ENCODE data around the gene BRAP.
"Not testable (repeated sequence)": the region's sequence is repeated elsewhere in the genome, so short reads cannot be mapped to it uniquely, and the experiment has no call there.

Gene BRAP, protein sequence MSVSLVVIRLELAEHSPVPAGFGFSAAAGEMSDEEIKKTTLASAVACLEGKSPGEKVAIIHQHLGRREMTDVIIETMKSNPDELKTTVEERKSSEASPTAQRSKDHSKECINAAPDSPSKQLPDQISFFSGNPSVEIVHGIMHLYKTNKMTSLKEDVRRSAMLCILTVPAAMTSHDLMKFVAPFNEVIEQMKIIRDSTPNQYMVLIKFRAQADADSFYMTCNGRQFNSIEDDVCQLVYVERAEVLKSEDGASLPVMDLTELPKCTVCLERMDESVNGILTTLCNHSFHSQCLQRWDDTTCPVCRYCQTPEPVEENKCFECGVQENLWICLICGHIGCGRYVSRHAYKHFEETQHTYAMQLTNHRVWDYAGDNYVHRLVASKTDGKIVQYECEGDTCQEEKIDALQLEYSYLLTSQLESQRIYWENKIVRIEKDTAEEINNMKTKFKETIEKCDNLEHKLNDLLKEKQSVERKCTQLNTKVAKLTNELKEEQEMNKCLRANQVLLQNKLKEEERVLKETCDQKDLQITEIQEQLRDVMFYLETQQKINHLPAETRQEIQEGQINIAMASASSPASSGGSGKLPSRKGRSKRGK

GRCh38 chr12:111685811-111686573 lies at the start of gene BRAP, which contains the start of gene ACAD10:
Gene BRAP (minus strand): TSS chr12:111685956. CDS start chr12:111685792, 164 bp downstream.
Gene ACAD10 (plus strand): TSS chr12:111686053. CDS start chr12:111692710, 6,657 bp downstream.
- DNase-seq, result peak; percentile 62

DNA sequence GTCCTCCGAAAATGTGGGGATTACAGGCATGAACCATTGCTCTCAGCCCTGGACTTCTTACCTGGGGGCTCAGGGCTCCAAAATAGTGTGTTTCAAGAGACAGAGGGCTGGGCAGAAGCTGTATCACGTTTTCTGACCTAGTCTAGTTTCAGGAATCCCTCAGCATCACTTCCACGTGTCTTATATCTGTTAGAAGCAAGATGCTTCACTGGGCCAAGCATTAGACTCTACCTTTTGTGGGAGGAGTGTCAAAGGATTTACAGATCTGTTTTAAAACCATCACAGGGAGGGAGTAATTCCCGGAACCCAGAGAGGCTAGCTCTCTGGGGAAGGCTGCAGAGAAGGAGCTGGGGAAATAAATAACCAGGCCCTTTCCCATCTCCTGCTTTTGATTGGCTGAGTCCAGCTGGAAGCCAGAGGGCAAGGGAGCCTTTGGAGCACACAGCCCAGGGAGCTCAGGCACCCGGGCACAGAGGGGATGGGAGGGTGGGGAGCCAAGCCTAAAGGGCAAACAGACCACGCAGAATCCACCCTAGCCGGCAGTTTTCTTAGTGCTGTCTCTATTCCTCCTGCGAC lies 47.7 kb upstream of the BRAP start:
- no peak for DNase-seq

DNA sequence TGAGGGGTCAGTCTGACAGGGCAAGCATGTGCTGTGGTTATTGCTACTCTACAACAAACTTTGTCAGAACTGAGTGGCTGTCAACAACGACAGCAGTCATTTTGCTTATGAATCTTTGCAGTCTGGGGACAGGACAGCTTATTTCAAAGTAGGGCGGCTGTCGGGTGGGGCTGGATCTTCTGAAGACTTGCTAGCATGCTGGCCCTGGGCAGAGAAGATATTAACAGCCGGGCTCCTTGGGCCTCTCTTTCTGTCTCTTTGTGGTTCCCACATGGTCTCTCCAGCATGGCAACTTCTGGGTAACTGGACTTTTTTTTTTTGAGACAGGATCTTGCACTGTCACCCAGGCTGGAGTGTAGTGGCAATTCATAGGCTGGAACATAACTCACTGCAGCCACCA lies 47.0 kb upstream of the BRAP start:
- no peak for DNase-seq

GRCh38 chr12:111730420-111730819 lies 44.7 kb upstream of the BRAP start:
- DNase-seq, result no peak

DNA sequence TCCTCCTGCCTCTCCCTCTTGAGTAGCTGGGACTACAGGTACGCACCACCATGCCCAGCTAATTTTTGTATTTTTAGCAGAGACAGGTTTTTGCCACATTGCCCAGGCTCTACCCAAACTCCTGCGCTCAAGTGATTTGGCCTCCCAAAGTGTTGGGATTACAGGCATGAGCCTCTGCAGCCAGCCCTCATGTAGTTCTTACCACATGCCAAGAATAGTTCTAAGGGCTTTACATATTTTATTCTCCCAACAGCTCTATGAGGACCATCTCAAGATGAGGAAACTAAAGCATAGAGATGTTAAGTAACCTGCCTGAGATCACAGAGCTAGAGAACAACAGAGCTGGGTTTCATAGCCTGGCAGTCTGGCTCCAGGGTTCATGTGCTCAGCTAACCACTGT lies 43.0 kb upstream of the BRAP start:
- DNase-seq, result no peak

DNA sequence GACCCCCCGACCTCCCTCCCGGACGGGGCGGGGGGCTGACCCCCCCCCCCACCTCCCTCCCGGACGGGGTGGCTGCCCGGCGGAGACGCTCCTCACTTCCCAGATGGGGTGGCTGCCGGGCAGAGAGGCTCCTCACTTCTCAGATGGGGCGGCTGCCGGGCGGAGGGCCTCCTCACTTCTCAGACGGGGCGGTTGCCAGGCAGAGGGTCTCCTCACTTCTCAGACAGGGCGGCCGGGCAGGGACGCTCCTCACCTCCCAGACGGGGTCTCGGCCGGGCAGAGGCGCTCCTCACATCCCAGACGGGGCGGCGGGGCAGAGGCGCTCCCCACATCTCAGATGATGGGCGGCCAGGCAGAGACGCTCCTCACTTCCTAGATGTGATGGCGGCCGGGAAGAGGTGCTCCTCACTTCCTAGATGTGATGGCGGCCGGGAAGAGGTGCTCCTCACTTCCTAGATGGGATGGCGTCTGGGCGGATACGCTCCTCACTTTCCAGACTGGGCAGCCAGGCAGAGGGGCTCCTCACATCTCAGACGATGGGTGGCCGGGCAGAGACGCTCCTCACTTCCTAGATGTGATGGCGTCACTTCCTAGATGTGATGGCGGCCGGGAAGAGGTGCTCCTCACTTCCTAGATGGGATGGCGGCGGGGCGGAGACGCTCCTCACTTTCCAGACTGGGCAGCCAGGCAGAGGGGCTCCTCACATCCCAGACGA lies 38.0 kb upstream of the BRAP start:
- DNase-seq, result not testable (repeated sequence)

DNA sequence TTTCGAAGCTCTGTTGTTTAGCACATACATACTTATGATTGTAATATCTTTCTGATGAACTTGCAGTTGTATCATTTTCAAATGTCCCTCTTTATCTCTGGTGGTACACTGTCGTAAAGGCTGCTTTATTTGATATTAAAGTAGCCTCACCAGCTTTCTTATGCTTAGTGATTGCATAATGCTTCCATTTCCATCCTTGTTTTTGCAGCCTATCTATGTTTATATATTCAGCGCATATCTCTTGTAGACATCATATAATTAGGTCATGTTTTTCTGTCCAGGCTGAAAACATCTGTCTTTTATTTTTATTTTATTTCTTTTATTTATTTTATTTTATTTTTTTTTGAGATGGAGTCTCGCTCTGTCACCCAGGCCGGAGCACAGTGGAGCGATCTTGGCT lies 34.7 kb upstream of the BRAP start:
- no peak for DNase-seq

DNA sequence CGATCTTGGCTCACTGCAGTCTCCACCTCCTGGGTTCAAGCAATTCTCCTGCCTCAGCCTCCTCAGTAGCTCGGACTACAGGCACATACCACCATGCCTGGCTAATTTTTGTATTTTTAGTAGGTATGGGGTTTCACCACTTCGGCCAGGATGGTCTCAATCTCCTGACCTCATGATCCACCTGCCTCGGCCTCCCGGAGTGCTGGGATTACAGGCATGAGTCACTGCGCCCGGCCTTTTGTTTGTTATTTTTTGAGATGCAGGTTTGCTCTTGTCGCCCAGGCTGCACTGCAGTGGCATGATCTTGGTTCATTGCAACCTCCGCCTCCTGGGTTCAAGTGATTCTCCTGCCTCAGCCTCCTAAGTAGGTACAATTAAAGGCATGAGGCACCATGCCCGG lies 33.6 kb upstream of the BRAP start:
- DNase-seq, result not testable (repeated sequence)

GRCh38 chr12:111715279-111715678 lies 29.5 kb upstream of the BRAP start:
- DNase-seq, result no peak

DNA sequence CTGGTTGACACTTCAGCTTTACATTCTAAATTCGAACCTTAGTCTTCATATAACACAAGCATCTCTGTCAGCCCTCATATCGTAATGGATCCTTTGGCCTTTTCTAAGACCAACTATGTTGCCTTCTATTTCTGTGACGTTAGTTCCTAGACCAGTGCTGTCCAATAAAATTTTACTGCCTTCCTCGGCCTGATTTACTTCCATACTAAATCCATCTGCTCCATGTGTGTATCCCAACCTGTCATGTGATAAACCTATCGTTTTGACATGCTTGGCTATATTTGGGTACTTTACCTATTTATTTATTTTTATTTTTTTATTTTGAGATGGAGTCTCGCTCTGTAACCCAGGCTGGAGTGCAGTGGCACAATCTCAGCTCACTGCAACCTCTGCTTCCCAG lies 20.4 kb upstream of the BRAP start:
- DNase-seq, result no peak

GRCh38 chr12:111705672-111706071 lies 19.9 kb upstream of the BRAP start:
- DNase-seq, result no peak

- DNase-seq, result no peak
Measured at GRCh38 chr12:111699962-111700361, 14.2 kb upstream of the BRAP start.

GRCh38 chr12:111693818-111694217 lies 8.1 kb upstream of the BRAP start:
- DNase-seq, result no peak

DNA sequence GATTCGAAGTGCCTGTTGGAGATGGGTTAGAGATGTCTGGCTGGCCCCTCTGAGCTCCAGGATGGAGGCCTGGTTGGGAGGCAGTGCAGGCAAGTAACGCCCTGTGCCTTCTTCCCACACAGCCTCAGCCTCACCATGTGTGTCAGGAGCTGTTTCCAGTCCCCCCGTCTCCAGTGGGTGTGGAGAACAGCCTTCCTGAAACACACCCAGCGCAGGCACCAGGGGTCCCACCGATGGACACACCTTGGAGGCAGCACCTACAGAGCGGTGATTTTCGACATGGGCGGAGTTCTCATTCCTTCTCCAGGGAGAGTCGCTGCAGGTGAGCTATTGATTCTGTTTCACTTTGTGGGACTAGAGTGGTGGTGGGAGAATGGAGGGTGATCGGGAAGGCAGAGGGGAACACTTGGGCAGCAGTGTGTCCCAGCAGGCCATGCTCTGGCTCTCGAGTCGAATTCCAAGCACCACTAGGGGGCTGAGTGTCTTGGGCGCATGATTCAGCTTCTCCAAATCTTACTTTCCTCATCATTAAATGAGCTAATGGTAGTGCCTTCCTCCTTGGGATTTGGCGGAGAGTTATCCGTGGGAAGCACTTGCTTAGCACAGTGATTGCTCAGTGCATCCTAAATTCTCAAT lies 6.9 kb upstream of the BRAP start:
- DNase-seq, result no peak

DNA sequence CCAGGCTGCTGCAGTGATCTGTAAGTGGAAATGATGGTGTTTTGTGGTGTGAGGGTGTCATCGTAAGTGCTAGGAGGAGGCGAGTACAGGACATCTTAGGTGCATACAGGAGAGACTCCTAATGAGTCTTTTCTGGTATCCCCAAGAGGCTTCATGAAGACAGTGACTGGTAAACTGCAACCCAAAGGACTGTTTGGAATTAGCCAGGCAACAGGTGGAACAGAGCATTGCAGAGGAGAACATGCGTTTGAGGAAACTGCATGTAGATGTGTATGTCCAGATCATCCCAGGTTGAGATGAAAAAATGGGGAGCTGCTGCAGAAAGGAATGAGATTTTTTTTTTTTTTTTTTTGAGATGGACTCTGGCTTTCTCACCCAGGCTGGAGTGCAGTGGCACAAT lies 5.5 kb upstream of the BRAP start:
- DNase-seq, result no peak

GRCh38 chr12:111687952-111688351 lies 2.2 kb upstream of the BRAP start:
- no peak for DNase-seq

DNA sequence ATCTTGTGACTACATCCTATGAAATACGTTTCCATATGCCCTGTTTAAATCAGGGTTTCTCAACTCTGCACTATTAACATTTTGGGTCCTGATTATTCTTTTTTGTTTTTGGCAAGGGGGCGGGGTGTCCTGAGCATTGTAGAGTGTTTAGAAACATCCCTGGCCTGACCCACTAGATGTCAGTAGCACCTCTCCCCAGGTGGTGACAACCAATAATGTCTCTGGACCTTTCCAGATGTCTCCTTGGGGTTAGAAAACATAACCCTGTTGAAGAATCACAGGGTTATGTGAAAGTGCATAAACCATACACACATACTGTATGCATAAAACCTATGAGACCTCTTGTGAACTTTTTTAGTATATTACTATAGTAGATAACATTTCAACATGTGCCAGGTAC lies 1.5 kb upstream of the BRAP start:
- DNase-seq, result no peak

DNA sequence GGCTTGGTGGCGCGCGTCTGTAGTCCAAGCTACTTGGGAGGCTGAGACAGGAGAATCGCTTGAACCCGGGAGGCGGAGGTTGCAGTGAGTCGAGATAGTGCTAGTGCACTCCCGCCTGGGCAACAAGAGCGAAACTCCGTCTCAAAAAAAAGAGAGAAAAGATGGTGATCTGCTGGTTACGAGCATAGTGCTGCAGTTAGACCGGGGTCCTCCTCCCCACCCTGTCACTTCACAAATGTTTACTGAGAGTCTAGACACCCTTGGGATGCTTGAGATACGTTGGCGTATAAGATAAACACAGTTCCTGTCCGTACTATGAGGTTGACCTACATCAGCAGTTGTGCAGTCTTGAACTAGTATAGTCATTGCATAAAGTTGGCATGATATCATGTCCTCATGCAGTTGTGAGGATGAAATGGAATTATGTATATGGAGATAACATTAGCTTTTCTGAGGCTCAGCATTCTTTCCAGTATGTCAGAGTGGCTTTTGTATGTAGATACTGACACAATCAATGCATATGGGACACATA lies 884 bp upstream of the BRAP start:
- no peak for DNase-seq

DNA sequence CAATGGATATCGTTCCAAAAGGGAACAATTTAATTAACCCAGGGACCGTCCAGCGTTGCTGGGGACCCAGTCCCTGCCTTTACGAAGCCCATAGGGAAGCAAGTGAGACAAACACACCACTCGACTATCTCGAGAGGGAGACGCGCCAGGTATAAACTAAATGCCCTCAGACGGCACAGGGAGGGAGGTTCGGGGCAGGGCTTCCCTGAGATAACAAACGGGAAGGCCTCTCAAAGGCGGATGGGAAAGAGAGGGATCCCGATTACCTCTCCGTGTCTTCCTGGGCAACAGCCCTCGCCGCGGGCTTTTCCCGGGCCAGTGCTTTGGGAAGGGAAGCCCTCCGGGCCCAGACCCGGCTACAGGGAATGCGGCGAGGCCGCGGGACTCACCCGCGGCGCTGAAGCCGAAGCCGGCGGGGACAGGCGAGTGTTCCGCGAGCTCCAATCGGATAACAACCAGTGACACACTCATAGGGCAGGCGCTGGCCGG lies 390 bp downstream of the BRAP start:
- DNase-seq, result no peak

DNA sequence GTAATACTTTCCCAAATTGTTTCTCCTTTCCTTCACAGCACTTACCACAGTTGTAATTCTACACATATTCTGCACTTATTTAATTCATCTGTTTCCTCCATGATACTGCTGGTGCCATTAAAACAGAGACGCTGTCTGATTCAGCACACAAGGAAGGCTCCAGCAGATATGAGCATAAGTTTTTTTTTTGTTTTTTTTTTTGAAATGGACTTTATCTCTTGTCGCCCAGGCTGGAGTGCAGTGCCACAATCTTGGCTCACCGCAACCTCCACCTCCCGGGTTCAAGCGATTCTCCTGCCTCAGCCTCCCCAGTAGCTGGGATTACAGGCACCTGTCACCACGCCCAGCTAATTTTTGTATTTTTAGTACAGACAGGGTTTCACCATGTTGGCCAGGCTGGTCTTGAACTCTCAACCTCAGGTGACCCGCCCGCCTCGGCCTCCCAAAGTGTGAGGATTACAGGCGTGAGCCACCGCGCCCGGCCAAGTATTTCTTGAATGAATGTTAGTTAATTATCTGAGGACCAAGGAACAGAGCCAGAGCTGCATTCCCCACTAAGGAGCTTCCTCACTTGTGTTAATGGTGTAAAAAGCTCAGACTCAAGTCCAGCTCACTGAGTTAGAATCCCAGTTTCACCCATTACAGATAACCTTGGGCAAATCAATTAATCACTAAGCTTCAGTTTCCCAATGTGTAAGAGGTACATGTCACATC lies 1.1 kb downstream of the BRAP start:
- not testable (repeated sequence) for DNase-seq

GRCh38 chr12:111677186-111677585 lies 8.6 kb downstream of the BRAP start:
- no peak for DNase-seq

Data from NCI-H1694 (cell line).